ENCODE measurements around the gene PKP2.

Gene PKP2

DNA sequence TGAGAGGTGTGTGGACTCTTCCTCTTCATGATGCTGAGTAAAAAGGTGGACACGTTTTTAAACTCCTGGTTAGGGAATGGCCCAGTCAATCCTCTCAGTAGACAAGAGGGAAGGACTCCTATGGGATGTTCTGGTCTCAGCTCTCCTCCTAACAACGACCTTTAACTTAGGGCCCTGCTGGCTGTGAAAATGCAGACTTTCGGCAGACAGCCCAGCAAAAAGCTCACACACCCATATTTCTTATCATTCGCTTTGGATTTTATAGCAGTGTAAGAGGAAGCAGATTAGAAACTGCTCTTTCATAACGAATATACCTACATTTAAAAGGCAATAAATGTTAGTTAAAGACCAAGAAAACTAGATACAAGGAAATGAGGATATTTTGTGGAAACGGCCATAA lies 122.9 kb downstream of the PKP2 start:
- H3K27ac ChIP-seq = no peak overlapping the region
- TF ChIP-seq, protein P1, sequence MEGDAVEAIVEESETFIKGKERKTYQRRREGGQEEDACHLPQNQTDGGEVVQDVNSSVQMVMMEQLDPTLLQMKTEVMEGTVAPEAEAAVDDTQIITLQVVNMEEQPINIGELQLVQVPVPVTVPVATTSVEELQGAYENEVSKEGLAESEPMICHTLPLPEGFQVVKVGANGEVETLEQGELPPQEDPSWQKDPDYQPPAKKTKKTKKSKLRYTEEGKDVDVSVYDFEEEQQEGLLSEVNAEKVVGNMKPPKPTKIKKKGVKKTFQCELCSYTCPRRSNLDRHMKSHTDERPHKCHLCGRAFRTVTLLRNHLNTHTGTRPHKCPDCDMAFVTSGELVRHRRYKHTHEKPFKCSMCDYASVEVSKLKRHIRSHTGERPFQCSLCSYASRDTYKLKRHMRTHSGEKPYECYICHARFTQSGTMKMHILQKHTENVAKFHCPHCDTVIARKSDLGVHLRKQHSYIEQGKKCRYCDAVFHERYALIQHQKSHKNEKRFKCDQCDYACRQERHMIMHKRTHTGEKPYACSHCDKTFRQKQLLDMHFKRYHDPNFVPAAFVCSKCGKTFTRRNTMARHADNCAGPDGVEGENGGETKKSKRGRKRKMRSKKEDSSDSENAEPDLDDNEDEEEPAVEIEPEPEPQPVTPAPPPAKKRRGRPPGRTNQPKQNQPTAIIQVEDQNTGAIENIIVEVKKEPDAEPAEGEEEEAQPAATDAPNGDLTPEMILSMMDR (conservative IDR thresholded peaks at IDR 0.05) = no peak
- no peak for TF ChIP-seq ZFX (IDR thresholded peaks at IDR 0.05)

DNA sequence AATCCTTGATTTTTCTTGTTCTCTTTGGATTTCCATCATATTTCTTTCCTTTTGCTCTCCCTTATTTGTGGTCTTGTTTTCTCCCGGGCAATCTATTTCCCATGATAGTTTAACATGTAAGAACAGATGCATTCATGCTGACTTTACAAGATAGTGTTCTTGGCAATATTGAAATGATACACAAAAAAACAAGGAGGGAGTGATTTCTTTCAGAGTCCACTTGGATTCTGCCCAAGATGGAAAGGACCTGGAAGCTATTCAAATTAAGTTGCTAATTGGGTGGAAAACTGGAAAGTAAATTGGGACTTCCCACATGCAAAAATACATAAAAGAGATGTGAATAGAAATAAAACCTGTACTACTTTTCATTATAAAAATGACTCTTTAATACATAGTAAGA lies 126.4 kb downstream of the PKP2 start:
- H3K27ac ChIP-seq = no peak overlapping the region
- TF ChIP-seq ZFX (IDR thresholded peaks at IDR 0.05) = no peak
- TF ChIP-seq, protein P1 (conservative IDR thresholded peaks at IDR 0.05) = no peak

DNA sequence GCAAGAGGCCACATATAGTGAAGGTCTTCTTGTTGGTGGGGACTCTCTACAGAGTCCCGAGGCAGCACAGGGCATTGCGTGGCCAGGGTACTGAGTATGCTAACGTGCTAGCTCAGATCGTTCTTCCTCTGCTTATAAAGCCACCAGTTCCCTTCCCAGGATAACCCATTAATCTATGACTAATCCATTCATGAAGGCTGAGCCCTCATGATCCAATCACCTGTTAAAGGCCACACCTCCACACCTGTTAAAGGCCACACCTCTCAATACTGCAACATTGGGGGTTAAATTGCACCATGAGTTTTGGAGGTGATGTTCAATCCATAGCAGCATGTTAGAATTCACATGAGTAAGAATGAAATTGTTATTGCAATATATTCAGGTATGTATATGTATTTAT lies 128.1 kb downstream of the PKP2 start:
- H3K27ac ChIP-seq = no peak overlapping the region
- TF ChIP-seq ZFX (IDR thresholded peaks at IDR 0.05) = no peak
- TF ChIP-seq, protein P1 (conservative IDR thresholded peaks at IDR 0.05) = no peak

DNA sequence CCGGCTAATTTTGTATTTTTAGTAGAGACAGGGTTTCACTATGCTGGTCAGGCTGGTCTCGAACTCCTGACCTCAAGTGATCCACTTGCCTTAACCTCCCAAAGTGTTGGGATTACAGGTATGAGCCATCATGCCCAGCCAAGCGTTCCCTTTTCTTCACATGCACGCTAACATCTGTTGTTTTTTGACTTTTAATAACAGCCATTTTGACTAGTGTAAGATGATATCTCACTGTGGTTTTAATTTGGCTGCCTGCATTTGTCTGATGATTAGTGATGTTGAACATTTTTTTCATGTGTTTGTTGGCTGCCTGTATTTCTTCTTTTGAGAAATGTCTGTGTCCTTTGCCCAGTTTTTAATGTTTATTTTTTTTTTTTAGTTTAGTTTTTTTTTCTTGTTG lies 130.7 kb downstream of the PKP2 start:
- H3K27ac ChIP-seq = no peak overlapping the region

DNA sequence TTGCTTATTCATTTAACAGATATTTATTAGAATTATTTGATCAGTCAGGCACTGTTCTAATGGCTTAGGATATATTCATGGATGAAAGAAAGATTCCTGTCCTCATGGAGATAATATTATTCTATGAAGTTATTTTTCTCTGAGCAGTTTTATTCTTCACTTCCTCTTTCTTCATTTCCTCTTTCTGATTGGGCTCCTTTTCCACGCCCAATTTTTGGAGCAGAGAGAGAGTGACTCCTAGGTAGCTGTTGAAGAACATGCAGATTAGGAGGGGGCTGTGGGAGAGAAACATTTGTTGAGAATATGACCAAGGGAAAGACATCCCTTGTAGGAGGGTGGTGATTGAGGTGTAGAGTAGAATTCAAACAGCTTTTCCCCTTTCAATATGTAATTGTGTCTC lies 134.9 kb downstream of the PKP2 start:
- TF ChIP-seq, protein P1 (conservative IDR thresholded peaks at IDR 0.05) = no peak
- TF ChIP-seq ZFX (IDR thresholded peaks at IDR 0.05) = no peak
- no peak overlapping the region for H3K27ac ChIP-seq

More for the DNA sequence above, 130.7 kb downstream of the PKP2 start:
- TF ChIP-seq, protein P1 (conservative IDR thresholded peaks at IDR 0.05) = no peak
- TF ChIP-seq ZFX (IDR thresholded peaks at IDR 0.05) = no peak

DNA sequence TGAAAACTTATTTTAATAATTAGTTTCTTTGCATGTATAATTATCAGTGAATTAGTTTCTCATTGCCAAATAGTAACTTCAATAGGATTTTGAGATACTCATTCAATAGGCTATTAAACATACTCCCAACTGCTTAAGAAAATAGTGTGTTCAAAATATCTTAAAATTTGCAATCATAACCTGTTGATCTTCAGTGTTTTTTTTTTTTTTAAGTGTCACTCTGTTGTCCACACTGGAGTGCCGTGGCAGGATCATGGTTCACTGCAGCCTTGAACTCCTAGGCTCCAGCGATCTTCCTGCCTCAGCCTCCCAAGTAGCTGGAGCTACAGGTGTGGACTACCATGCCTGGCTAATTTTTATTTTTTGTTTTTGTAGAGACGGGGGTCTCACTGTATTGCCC lies 139.4 kb downstream of the PKP2 start:
- TF ChIP-seq, protein P1 (conservative IDR thresholded peaks at IDR 0.05) = no peak
- no peak for TF ChIP-seq ZFX (IDR thresholded peaks at IDR 0.05)
- H3K27ac ChIP-seq = no peak overlapping the region

DNA sequence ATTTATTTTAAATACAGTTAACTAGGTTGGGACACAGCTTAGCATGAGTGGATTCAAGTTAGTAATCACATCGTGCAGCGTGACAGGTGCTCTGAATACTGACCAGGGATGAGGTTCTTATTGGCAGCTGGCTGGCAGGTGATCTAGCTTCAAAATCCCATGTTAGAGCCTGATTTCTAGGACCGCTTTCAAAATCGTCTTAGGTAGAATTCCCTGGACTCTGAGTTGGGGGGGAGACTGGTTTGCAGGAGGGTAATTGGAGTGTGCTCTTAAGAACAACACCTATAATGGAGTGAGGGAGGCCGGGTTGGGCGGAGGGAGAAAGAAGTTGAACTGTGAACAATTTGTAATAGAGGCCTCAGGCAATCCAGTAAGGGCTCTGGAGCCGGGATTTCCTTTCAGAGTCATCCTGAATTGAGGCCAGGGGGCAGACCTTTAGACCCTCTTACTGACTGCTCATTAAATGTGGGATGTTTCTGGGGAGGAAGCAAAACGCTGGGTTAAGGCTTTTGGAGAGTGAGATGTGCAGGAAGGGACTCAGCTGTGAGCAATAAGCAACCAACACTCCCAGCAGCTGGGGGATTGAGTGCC lies 140.0 kb downstream of the PKP2 start:
- peak overlapping the region; percentile 97; the same call in 1 of the 2 replicates for H3K27ac ChIP-seq
- TF ChIP-seq ZFX (IDR thresholded peaks at IDR 0.05) = no peak
- TF ChIP-seq, protein P1 (conservative IDR thresholded peaks at IDR 0.05) = peak; percentile 48

Measured in C4-2B (cell line).